ENCODE results near the gene PLEKHA6.

The PLEKHA6 gene

GRCh38 chr1:204176049-204176448, 183.7 kb downstream of the PLEKHA6 start:
- DNase-seq = no peak

GRCh38 chr1:204174958-204175357, 184.8 kb downstream of the PLEKHA6 start:
- DNase-seq = no peak

- DNase-seq = no peak
Measured at GRCh38 chr1:204172404-204173029, 187.2 kb downstream of the PLEKHA6 start.

GRCh38 chr1:204171751-204172178, 188.0 kb downstream of the PLEKHA6 start:
- no peak for DNase-seq

- no peak for DNase-seq
Measured at GRCh38 chr1:204170494-204171155, 189.1 kb downstream of the PLEKHA6 start.

GRCh38 chr1:204169858-204170257, 189.9 kb downstream of the PLEKHA6 start:
- DNase-seq = no peak

All from activated naive CD4-positive, alpha-beta T cell treated with anti-CD3 and anti-CD28 coated beads, Interleukin-2, amount 50 U/mL, for 16 hours (primary cell).